MCF 10A (cell line): ENCODE results near the gene MTG1. TPM values are rescaled to one million over a fixed set of nuclear protein-coding genes. Genes with fewer than 3 reads are reported as not detected.
"Not testable (repeated sequence)": the region's sequence is repeated elsewhere in the genome, so short reads cannot be mapped to it uniquely, and the experiment has no call there.

Experiments
- BruUV-seq: library from RNA; stranded (reverse); fragments of 400-500 nt; replicated peaks from 2 replicates; lab custom pipeline; 2021; lab: Mats Ljungman, UMichigan
- CTCF ChIA-PET: fragments of 300-600 bp; sonication (Branson Sonifier 250); formaldehyde crosslinking; extraction: SDS; loops from one replicate; lab custom pipeline; 2021; ENCODE audit warnings: antibody characterized with exemption, inconsistent platforms; lab: Yijun Ruan, JAX
- POLR2A ChIA-PET: fragments of 300-600, 350-650 bp; sonication (Branson Sonifier 250); formaldehyde crosslinking; extraction: SDS; loops from one replicate; lab custom pipeline; 2020; ENCODE audit warnings: antibody characterized with exemption, inconsistent platforms; lab: Yijun Ruan, JAX
- DNase-seq: peaks from one replicate; pipeline ENCODE4 v3.0.0-alpha.2; 2018; ENCODE audit not compliant: unreplicated experiment
- H3K27ac Mint-ChIP-seq: one replicate; pipeline ENCODE4 v1.8.0; 2022; ENCODE audit warnings: mild to moderate bottlenecking, low read depth, mixed read lengths; ENCODE audit not compliant: unreplicated experiment
- H3K27me3 Mint-ChIP-seq: one replicate; pipeline ENCODE4 v1.8.0; 2022; ENCODE audit warnings: mixed read lengths; ENCODE audit not compliant: insufficient read depth, unreplicated experiment
- H3K36me3 Mint-ChIP-seq: one replicate; pipeline ENCODE4 v1.8.0; 2022; ENCODE audit warnings: mild to moderate bottlenecking, moderate library complexity, mixed read lengths; ENCODE audit not compliant: insufficient read depth, unreplicated experiment
- H3K4me1 Mint-ChIP-seq: one replicate; pipeline ENCODE4 v1.8.0; 2022; ENCODE audit warnings: mixed read lengths; ENCODE audit not compliant: insufficient read depth, unreplicated experiment
- H3K4me3 Mint-ChIP-seq: one replicate; pipeline ENCODE4 v1.8.0; 2022; ENCODE audit warnings: mild to moderate bottlenecking, moderate library complexity, mixed read lengths; ENCODE audit not compliant: unreplicated experiment
- H3K9me3 Mint-ChIP-seq: one replicate; pipeline ENCODE4 v1.8.0; 2022; ENCODE audit warnings: mixed read lengths; ENCODE audit not compliant: unreplicated experiment
- intact Hi-C: fragments of 100-400 bp; cut with micrococcal nuclease; formaldehyde crosslinking; loops from 2 replicates; pipeline ENCODE4 v1.14.1; 2022
- total RNA-seq: library from RNA; stranded (reverse); gene quantifications from 2 replicates; pipeline ENCODE4 v1.2.3, GENCODE V29; 2022
- TF ChIP-seq, protein P1 (sequence below): fragments of 200-600 bp; IDR thresholded peaks from one replicate; pipeline ENCODE4 v1.8.0; 2022; ENCODE audit warnings: antibody characterized with exemption, mild to moderate bottlenecking; ENCODE audit not compliant: unreplicated experiment

MTG1 gene
- total RNA-seq, 1 experiment from 2014 or later = 71.6 TPM

DNA sequence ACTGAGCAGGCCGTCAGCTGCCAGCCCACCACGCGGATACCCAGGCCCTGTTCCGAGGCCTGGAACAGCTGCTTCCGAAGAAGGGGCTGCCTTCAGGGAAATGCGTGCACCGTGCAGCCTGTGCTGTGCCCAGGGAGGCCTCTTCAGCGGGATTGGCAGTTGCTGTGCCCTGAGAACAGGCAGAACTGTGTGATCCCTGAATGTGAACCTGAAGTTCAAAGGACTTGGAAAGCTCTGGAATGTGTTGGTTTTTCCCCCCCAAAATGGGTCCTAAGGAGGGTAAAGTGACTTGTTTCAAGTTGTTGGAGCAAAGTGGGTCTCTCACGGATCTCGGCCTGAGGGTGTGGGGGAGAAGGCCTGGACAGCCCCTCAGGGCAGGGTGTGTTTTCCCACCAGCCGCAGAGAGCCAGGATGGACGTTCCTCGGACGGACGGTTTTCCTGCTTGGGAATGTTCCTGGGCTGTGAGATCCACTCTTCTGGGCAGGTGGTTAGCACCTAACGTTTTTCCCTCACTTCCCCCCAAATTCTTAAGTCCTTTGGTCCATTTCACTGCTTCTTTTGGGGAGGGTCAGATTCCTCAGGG is 28.4 kb downstream of the MTG1 start:
- POLR2A ChIA-PET = interaction anchor here (1.0 kb wide), 1 partner anchor 151 kb away, joined by 3 read pairs; no protein-coding TSS in a partner anchor
- no peak overlapping the region for H3K27ac Mint-ChIP-seq
- H3K9me3 Mint-ChIP-seq = no peaks in the 10 kb centered on the region
- intact Hi-C loops = no loop called here
- no TSS peak for BruUV-seq
- H3K36me3 Mint-ChIP-seq = peaks cover 31% of the 10 kb centered on the region
- no peak overlapping the region for H3K4me3 Mint-ChIP-seq
- H3K4me1 Mint-ChIP-seq = no peaks in the 10 kb centered on the region
- TF ChIP-seq, protein P1, sequence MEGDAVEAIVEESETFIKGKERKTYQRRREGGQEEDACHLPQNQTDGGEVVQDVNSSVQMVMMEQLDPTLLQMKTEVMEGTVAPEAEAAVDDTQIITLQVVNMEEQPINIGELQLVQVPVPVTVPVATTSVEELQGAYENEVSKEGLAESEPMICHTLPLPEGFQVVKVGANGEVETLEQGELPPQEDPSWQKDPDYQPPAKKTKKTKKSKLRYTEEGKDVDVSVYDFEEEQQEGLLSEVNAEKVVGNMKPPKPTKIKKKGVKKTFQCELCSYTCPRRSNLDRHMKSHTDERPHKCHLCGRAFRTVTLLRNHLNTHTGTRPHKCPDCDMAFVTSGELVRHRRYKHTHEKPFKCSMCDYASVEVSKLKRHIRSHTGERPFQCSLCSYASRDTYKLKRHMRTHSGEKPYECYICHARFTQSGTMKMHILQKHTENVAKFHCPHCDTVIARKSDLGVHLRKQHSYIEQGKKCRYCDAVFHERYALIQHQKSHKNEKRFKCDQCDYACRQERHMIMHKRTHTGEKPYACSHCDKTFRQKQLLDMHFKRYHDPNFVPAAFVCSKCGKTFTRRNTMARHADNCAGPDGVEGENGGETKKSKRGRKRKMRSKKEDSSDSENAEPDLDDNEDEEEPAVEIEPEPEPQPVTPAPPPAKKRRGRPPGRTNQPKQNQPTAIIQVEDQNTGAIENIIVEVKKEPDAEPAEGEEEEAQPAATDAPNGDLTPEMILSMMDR = no peak
- no peak for DNase-seq
- CTCF ChIA-PET = interaction anchor here (0.7 to 1.6 kb wide), 2 partner anchors 12 to 16 kb away, joined by 3 to 4 read pairs; no protein-coding TSS in a partner anchor
- no peaks in the 10 kb centered on the region for H3K27me3 Mint-ChIP-seq

DNA sequence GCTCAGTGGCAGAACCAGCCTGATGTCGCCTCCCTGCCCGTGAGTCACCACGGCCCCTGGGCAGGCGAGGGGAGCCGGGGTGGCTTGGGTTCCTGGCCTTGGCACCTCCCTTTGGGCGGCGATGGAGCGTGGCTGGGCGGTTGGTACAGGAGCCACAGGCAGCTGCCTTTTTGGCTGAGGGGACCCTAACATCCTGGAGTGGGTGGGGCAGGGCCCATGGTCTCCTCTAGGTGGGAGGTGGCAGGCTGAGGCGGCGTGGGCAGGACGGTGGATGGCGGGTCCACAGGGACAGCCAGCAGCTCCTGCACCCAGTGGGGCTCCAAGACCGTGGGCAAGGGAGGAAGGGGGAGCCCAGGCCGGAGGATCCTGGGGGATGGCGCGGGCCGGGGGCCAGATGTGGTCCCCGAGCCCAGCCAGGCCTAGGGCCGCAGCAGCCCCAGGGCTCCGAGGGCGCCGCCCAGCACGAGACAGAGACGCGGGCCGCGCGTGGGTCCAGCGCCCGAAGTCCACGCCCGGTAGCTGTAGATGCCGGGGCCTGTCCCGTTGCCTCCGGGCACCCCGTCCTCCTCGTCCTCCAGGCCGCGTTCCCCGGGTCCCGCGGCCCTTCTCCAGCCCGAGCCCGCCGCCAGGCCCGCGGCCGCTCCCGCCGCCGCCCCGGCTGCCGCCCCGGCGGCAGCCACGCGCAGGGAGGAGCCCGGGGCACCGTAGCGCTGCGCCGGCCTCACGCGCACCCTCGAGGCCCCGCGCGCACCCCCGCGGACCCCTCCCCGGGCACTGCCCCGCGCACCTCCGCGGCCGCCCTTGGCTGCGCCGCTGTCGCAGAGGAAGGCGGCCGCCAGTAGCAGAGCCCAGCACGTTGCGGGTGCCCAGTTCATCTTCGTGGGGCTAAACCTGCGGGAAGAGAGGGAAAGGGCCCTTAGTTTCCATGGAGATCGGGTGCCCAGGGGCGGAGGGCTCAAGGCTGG is 29.1 kb downstream of the MTG1 start:
- Mint-ChIP-seq H3K27me3 (no peaks in the 10 kb centered on the region), H3K36me3 (peaks cover 27% of the 10 kb centered on the region), H3K4me1 (no peaks in the 10 kb centered on the region), H3K27ac (no peak overlapping the region), H3K4me3 (no peak overlapping the region), H3K9me3 (no peaks in the 10 kb centered on the region)
- ChIA-PET CTCF (interaction anchor here (0.7 kb wide), 1 partner anchor 12 kb away, joined by 3 read pairs; no protein-coding TSS in a partner anchor), POLR2A (no interaction called here)
- DNase-seq = no peak
- intact Hi-C loops = no loop called here
- TF ChIP-seq, protein P1 = no peak
- no TSS peak for BruUV-seq

DNA sequence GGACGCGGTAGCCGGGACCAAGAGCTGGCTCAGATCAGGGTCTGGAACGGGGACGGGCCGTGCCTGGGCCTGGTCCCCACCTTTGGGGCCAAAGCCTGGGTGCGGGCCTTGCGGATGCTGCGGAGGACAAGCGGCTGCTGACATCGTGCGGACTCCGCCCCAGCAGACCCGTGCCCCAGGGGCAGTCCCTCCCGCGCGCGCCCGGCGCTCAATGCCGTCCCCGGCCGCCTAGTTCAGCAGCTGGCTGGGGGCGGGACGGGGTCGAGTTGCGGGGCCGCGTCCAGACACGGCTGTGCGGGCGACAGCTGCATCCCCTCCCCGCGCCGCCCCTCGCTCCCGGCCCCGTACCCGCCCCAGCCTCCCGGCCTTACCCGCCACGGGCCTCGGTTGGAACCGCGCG is 30.1 kb downstream of the MTG1 start:
- BruUV-seq, H3K4me1 Mint-ChIP-seq: not testable (repeated sequence)

DNA sequence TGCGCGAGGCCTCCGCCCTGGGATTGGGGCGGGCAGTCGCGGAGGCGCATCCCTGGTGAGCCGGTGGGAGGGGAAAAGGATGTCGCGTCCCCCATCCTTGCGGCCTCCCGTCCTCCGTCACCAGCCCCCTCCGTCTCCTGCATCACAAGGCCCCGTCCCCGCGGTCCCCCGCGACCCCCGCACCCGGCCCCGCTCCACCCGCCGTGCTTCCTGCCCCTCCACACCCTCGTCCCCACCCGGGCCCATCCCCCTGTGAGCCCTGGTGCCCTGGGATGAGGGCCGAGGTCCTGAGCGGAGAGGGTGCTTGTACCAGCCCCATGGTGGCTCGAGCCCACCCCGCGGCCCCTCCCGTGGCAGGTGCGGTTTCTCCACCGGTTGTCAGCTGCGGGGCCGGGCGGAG is 30.6 kb downstream of the MTG1 start, which contains the start of gene SPRN:
Gene SPRN, minus strand, starts transcription at position 25 of the 400 bp plus-strand sequence. CDS start 944 bp downstream, outside the sequence.
- CTCF ChIA-PET, H3K27me3 Mint-ChIP-seq, BruUV-seq, H3K27ac Mint-ChIP-seq, H3K4me3 Mint-ChIP-seq, H3K9me3 Mint-ChIP-seq, POLR2A ChIA-PET, intact Hi-C loops, DNase-seq, H3K4me1 Mint-ChIP-seq: not testable (repeated sequence)
- H3K36me3 Mint-ChIP-seq = peaks cover 17% of the 10 kb centered on the region

More for the DNA sequence above, 30.1 kb downstream of the MTG1 start:
- H3K27me3 Mint-ChIP-seq, H3K9me3 Mint-ChIP-seq, POLR2A ChIA-PET, H3K4me3 Mint-ChIP-seq, intact Hi-C loops, DNase-seq, H3K27ac Mint-ChIP-seq, CTCF ChIA-PET: not testable (repeated sequence)
- H3K36me3 Mint-ChIP-seq = peaks cover 20% of the 10 kb centered on the region

DNA sequence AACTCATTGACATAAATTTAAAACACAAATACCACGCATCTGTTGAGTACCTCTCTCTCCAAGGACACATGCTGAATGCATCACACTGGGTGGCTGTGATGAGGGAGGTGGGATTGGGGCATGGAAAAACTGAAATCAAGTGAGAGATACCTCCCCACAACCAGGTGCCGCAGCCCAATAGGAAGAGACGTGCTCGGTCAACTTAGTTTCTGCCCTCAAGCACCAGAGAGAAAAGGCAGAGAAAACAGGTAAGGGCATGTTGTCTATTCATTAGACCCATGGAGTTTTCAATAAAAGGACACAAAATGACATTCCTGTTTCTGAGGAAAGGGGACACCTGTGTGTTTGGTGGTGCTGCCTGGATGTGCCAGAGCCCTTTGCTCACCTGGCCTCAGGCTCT is 35.6 kb downstream of the MTG1 start:
- intact Hi-C loops, H3K9me3 Mint-ChIP-seq, H3K4me1 Mint-ChIP-seq, H3K4me3 Mint-ChIP-seq, H3K36me3 Mint-ChIP-seq, CTCF ChIA-PET, DNase-seq, H3K27ac Mint-ChIP-seq, BruUV-seq, H3K27me3 Mint-ChIP-seq: not testable (repeated sequence)
- POLR2A ChIA-PET = interaction anchor here (0.8 kb wide), 1 partner anchor 144 kb away, joined by 3 read pairs; no protein-coding TSS in a partner anchor

DNA sequence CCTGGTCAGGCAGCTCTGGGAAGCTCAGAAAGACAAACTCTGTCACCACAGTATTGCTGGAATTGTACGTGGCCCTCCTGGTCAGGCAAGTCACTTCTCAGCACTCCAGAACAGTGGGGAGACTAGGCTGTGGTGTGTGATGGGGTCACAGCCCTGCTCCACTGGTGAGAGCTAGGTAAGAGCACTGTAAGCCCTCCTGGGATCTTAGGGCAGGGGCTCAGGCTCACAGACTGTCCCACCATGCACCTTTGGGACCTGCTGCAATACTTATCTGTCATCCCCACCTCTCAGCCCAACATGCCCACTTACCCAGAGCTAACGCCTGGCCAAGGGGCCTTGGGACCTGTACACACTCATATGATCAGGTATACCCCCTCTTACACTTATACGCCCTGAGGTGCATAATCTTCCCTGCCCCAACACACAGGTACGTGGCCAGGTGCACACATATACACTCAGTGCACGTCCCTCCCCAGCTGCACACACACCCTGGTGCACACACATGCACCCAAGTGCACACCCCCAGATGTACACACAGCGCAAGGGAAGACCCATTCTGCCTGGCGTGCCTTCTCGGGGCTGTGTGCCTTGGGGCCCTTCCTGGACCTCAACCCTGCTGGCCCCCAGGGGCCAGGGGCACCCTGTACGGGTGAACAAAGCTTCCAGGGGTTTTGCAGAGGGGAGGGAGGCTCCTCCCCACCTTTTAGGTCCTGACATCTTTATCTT is 38.1 kb downstream of the MTG1 start:
- H3K4me1 Mint-ChIP-seq, BruUV-seq, H3K4me3 Mint-ChIP-seq: not testable (repeated sequence)

DNA sequence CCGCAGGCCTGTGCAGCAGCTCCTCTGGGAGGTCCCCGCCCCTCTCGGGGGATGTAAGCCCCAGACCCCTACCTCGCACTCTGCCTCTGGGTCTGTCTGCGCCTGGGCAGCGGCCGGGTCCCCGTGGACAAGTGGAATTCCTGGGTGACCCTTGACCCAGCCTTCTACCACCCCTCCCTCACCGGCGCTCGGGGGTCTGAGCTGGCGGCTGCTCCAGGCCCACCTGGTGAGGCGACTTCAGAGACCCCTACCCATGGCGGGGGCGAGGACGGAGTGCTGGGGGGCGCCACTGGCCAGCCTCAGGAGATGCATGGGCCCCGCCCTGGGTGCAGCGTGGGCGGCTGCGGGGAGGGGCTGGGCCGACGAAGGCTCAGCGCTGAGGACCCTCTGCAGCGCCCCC is 38.8 kb downstream of the MTG1 start:
- H3K4me1 Mint-ChIP-seq, CTCF ChIA-PET, H3K4me3 Mint-ChIP-seq, H3K9me3 Mint-ChIP-seq, intact Hi-C loops, POLR2A ChIA-PET, H3K27me3 Mint-ChIP-seq, BruUV-seq, H3K36me3 Mint-ChIP-seq, H3K27ac Mint-ChIP-seq, DNase-seq: not testable (repeated sequence)

More for the DNA sequence above, 38.1 kb downstream of the MTG1 start:
- intact Hi-C loops, CTCF ChIA-PET, H3K27me3 Mint-ChIP-seq, H3K27ac Mint-ChIP-seq, H3K36me3 Mint-ChIP-seq, H3K9me3 Mint-ChIP-seq, POLR2A ChIA-PET, DNase-seq: not testable (repeated sequence)
